HG03460 (cell line): ENCODE data around the gene UMOD.

Source experiments
- ATAC-seq: cut with Tn5 transposase; IDR thresholded peaks from one replicate; pipeline ENCODE4 v1.9.1; 2021; ENCODE audit not compliant: unreplicated experiment

Gene UMOD

GRCh38 chr16:20306401-20306800 is 46.1 kb downstream of the UMOD start:
- no peak for ATAC-seq

- no peak for ATAC-seq
Observed at GRCh38 chr16:20303012-20303411, 49.5 kb downstream of the UMOD start.

GRCh38 chr16:20302389-20302788 is 50.1 kb downstream of the UMOD start:
- ATAC-seq, result no peak

GRCh38 chr16:20301840-20302239 is 50.7 kb downstream of the UMOD start:
- no peak for ATAC-seq

GRCh38 chr16:20300312-20301097 is 52.0 kb downstream of the UMOD start:
- ATAC-seq, result no peak

GRCh38 chr16:20298452-20298851 is 54.1 kb downstream of the UMOD start:
- ATAC-seq, result no peak

GRCh38 chr16:20291208-20292206 is 61.0 kb downstream of the UMOD start:
- ATAC-seq, result no peak

GRCh38 chr16:20289571-20289970 is 62.9 kb downstream of the UMOD start:
- ATAC-seq, result no peak

- no peak for ATAC-seq
Observed at GRCh38 chr16:20285993-20286499, 66.5 kb downstream of the UMOD start.
